Hematopoietic multipotent progenitor cell treated with erythropoietin and hydrocortisone succinate and interleukin-3 and kit ligand, for 15 days (in vitro differentiated cells): ENCODE data around the gene ZFPM1.

Experiments used
- DNase-seq: peaks from one replicate; pipeline ENCODE4 v3.0.0-alpha.2; 2015; ENCODE audit warnings: low spot score

Gene ZFPM1

DNA sequence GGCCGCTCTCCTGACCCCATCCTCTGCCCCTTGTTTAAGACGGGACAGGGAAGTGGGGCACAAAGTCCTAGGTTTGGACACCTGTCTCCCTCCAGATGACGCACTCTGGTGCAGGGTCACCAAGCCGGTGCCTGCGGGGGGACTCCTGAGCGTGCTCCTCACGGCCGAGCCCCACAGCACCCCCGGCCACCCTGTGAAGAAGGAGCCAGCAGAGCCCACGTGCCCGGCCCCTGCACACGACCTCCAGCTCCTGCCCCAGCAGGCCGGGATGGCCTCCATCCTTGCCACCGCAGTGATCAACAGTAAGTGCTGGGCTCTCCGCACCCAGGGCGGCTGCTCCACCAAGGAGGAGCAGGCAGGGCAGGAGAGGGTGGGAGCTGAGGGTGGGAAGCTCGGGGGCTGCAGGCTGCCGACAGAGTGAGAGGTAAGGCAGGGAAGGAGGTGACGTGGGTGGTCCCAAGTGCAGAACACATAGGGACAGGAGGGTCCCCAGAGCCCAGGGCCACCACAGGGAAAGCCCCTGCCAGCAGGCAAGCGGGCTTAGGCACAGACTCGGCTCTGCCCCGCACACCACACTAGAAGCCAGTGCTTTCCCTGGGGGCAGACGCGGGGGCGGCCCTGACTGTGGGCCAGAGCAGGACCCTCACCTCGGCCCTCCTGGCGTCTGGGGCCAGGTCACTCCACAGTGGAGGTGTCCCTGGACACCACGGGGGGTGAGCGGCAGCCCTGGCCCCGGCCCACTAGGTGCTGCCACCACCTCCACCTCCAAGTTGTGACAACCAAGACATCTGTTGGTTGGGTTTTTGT, 75.1 kb downstream of the ZFPM1 start:
- DNase-seq: no peak

DNA sequence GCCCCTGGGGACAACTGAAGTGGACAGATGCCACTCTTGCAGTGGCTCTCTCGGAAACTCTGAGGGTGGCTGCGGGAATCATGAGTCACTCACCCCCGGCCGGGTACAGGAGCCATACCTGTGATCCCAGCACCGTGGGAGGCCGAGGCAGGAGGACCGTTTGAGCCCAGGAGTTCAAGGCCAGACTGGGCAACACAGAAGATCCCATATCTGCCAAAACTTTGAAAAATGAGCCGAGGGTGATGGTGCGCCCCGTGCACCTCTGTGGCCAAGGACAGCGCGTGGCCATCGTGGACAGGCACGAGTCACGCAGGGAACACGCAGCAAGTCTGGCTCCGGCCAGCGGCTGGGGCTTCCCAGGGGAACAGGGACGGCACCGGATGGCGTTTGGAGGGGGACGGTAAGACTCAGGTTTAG, 75.8 kb downstream of the ZFPM1 start:
- no peak for DNase-seq

DNA sequence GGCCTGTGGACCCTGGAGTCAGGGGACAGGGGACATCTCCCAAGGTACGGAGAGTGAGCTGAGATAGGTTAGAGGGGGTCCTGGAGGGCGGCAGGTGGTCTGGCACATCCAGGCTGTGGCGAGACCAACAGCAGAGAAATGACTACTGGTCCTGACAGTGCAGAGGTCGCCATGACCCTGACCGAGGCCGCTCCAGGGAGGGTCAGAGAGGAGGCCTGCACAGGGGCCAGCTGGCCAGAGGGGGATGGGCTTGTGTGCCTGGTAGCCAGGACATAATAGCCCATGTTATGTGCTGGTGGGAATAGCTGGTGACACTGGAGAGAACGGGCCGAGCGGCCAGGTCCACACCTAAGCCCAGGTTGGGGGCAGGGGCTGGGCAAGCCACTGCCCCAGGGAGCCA, 76.5 kb downstream of the ZFPM1 start:
- DNase-seq: no peak

DNA sequence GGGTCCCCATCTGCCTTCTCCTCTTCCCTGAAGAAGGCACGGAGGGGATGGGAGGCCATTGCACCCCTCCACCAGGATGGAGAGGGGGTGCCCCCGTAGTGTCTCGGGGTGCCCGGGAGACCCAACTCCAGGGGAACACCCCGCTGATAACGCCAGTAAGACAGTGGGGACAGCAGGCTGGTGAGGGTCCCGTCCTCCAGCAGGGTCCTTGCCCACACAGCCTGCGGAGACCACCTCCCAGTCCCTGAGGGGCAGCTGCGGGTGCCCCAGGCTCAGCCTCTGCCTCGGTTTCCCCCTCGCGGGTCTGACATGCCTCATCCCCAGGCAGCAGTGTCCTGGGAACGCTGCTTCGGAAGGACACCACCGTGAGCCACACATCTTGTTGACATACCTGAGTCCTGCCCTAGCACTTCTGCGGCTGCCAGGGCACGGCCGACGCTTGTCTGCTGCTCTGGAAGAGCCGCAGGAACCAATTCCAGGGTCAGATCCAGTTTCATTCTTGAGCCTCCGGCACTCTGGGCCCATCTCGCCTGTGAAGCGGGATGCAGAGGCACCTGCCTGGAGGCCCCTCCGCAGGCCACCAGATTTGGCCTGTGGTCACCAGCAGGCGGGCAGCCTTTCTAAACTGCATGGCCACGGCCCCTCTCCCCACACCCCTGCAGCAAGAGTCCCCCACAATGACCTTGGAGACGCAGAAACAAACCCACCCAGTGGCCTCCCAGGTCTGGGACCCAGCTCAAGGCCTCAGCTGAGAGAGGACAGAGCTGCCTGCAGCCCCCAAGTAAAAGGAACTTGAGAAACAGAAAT, 77.2 kb downstream of the ZFPM1 start:
- no peak for DNase-seq

DNA sequence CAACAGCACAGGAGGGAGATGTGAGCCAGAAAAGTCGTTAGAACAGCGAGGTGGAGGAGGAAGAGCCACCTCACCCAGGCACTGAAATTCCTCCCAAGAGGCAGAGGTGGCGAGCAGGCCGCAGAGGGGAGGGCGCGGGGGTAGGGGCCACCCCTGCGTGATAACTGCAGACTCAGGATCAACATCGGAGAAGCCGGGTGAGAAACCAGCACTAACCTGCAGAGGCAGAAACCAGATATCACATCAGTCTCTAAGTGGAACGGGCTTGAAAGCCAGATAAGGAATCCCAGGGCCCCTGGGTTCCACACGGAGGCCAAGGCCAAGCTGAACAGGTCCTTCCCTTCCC, 77.8 kb downstream of the ZFPM1 start:
- DNase-seq: peak; percentile 28

DNA sequence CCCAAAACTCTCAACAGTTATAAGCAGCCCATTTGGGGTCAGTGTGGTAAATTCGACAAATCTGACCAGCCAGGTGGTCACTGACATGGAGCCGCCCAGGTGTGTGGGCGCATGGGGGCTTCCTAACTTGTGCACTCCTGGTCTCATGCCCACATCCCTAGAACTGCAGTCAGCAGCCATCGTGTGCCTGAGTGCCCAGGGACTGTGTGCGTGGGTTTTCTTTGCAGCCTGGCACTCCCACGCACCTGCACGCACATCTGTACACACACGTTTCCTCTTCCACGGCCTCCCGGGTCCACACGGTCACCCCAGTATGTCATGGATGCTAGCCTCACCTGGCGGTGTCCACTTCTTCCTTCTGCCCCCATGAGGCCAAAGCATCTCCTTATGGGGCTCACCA, 78.3 kb downstream of the ZFPM1 start:
- no peak for DNase-seq

DNA sequence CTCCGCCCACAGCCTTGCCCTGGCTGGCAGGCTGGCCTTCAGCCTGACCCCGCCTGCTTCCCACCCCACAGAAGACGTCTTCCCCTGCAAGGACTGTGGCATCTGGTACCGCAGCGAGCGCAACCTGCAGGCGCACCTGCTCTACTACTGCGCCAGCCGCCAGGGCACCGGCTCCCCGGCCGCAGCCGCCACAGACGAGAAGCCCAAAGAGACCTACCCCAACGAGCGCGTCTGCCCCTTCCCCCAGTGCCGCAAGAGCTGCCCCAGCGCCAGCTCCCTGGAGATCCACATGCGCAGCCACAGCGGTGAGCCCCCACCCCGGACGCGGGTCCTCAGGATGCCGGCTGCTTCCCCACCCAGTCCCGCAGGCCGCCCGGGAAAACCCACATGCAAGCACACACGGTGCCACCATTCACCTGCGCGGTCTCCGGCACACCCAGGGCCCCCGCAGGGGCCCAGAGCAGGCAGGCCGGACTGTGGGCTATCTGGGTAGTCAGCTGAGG, 78.9 kb downstream of the ZFPM1 start:
- no peak for DNase-seq

DNA sequence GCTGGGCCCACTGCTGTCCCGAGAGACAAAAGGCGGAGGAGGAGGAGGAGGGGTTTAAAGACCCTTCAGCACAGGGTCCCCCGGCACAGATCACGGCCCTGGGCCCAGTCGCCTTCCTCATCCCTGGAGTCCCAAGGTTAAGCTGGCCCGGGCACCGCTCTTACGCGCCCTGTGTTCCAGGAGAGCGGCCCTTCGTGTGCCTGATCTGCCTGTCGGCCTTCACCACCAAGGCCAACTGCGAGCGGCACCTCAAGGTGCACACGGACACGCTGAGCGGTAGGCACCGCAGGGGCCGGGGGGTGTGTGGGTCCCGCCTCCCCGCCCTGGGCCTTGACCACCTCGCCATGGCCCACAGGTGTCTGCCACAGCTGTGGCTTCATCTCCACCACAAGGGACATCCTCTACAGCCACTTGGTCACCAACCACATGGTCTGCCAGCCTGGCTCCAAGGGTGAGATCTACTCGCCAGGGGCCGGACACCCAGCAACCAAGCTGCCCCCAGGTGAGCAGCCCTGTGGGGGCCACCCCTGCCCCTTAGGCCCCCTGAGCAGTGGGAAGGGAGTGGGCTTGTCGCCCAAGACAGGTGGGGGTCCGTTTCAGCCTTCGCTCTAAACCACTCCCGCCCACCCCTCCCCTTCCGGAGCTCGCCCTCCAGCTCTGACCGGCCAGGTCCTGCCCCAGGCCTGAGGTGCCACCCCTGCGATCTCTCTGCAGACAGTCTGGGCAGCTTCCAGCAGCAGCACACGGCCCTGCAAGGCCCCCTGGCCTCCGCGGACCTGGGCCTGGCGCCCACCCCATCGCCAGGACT, 79.6 kb downstream of the ZFPM1 start:
- no peak for DNase-seq

DNA sequence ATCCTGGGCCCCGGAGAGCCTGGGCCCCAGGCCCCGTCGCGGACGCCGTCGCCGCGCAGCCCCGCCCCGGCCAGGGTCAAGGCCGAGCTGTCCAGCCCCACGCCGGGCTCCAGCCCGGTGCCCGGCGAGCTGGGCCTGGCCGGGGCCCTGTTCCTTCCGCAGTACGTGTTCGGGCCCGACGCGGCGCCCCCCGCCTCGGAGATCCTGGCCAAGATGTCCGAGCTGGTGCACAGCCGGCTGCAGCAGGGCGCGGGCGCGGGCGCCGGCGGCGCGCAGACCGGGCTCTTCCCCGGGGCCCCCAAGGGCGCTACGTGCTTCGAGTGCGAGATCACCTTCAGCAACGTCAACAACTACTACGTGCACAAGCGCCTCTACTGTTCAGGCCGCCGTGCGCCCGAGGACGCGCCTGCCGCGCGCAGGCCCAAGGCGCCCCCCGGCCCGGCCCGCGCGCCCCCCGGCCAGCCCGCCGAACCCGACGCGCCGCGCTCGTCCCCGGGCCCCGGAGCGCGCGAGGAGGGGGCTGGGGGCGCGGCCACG, 80.4 kb downstream of the ZFPM1 start:
- DNase-seq: no peak

DNA sequence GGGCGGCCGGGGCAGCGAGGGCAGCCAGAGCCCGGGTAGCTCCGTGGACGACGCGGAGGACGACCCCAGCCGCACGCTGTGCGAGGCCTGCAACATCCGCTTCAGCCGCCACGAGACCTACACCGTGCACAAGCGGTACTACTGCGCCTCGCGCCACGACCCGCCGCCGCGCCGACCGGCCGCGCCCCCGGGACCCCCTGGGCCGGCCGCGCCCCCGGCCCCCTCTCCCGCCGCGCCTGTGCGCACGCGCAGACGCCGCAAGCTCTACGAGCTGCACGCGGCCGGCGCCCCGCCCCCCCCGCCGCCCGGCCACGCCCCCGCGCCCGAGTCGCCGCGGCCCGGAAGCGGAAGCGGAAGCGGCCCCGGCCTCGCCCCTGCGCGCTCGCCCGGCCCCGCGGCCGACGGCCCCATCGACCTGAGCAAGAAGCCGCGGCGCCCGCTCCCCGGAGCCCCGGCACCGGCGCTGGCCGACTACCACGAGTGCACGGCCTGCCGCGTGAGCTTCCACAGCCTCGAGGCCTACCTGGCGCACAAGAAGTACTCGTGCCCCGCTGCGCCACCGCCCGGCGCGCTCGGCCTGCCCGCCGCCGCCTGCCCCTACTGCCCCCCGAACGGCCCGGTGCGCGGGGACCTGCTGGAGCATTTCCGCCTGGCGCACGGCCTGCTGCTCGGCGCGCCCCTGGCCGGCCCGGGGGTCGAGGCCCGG, 81.0 kb downstream of the ZFPM1 start:
- DNase-seq: peak; percentile 61

DNA sequence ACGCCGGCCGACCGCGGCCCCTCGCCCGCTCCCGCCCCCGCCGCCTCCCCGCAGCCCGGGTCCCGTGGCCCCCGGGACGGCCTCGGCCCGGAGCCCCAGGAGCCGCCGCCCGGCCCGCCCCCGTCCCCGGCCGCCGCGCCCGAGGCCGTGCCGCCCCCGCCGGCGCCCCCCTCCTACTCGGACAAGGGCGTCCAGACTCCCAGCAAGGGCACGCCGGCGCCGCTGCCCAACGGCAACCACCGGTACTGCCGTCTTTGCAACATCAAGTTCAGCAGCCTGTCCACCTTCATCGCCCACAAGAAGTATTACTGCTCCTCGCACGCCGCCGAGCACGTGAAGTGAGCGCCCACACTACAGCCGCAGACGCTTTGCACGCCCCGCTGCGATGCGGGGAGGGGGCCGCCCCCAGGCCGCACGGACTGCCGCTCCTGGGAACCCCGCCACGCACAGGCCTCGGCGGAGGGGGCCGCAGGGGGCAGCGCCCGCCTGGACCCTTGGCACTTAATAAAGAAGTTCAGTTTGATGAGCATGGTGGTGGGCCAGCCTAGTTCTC, 81.6 kb downstream of the ZFPM1 start:
- no peak for DNase-seq

DNA sequence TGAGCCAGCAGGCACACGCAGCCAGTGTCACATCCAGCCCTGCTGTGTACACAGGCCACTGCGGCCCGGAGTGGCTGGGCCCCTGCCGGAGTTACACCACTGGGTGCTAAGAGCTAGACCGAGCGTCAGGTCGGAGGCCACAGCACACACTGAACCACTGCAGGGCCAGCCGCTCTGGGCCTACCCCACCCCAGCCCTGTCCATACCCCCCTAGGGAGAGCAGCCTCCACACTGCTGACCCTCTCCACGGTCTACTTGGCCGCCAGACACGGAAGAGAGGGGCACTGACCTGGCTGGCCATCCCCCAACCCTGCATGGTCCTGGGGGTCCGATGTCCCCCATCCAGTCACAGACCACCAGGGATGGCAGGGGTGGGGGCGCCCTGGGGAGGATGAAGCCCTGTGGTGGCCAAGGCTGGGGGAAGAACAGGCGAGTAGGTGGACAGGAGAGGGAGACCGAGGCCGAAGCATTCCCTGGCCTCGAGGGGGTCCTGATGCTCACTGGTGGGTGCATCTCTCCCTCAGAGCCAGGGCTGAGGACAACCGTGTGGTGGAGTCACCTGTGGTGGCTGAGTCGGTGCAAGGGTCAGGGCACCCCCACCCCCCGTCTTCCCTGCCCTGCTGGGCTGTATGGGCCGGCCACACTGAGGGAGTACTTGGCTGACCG, 82.2 kb downstream of the ZFPM1 start:
- no peak for DNase-seq

DNA sequence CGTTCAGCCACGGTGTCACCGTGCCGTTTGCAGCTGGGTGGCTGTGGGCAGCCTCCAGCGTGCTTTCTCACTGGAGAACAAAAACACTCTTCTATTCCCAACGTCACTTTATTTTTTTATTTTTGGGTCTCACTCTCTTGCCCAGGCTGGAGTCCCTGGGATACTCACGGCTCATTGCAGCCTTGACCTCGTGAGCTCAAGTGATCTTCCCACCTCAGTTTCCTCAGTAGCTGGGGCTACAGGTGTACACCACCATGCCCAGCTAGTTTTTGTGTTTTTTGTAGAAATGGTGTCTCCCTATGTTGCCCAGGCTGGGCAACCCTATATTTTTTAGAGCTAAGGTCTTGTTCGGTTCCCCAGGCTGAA, 82.8 kb downstream of the ZFPM1 start:
- DNase-seq: no peak

DNA sequence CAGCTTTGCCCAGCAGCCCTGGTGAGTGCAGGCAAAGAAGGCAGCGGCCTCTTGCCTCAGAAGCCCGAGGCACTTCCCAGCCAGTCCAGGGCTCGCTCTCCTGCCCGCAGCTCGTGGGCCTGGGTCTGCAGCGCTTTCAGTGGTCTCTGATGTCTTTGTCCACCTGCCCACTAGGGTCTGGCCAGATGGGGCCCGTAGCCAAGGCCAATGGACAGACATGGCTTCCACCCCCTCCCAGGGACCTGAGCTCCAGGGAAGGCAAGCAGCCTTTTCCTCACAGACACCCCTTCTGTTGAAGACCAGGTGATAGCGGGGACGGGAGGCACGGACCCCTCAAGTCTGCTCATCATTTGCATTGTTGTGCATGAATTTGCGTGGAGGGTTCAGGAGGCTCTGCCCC, 83.4 kb downstream of the ZFPM1 start:
- DNase-seq: no peak

DNA sequence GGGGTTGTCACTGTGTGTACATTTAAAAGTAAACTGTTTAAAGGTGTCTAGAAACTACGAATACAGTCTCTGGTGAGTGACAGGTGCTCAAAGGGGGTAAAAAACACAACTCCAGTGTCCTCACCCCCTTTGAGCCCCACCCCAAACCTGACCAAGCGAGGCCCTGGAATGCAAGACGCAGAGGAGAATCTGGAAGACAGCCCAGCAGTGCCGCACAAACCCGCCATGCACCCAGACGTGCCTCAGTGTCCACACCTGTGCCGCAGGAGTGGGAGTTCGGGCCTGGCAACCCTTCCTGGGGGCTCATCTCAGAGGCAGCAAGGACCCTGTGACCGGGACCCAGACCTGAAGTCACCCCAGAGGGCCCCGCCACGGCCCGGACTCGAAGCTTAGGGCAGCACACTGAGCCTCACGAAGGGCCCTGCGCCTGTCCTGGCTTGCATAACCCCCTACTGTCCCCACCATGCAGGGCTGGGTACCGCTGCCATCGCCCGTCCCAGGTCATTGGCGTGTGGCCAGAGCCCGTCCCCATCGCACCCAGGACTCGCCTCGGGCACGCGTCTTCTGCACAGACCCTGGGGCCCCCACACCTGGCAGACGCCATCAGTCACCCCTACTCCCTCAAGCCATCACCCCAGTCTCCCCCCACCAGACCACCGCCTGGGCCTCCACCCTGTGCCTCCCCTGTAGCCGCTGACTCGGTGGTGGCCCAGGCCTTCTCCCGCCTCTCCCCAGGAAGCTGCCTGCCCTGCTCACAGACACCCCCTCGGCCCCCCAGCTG, 84.1 kb downstream of the ZFPM1 start:
- no peak for DNase-seq

DNA sequence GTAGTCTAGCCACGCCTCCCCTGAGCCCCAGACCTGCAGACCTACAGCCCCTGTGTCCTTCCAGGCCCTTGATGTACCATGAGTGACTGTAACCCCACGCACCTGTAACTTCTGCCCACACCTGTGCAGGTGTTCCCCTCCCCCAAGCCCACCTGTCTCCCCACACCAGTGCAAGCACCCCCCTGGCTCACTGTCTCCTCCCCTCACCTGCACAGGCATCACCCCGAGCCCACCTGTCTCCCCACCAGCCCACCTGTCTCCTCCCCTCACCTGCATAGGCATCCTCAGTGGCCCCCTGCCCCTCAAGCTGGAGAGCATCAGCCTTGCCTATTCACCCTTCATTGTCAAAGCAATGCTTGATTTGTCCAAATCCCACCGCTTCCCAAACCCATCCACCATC, 84.8 kb downstream of the ZFPM1 start:
- DNase-seq: no peak

DNA sequence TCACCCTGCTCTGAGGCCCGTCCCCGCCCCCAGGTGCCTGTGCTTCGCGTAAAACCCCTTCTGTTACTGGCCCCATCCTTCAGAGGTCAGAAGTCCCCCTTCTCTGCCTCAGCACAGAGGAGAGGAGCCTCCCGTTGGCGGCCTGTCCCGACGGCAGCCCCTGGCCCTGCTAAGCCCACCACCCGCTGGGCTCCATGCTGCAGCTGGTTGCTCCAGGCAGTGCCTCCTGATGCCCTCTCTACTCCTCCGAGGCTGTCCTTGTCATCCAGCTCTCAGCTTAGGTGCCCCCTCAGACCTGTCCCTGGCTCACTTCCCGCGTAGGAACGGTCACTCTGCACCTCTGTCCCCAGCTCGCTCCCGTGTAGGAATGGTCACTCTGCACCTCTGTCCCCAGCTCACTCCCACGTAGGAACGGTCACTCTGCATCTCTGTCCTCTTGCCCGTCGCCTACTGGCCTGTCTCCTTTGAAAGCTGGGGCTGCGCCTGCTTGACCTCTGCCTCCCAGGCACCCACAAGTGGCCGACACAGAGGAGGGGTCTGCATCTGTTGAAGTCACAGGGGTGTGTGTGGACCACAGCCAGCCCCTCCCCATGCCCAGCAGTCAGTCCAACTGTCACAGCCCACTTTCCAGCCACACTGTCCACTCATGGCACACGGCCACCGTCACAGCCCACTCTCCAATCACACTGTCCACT, 85.4 kb downstream of the ZFPM1 start:
- DNase-seq: no peak

DNA sequence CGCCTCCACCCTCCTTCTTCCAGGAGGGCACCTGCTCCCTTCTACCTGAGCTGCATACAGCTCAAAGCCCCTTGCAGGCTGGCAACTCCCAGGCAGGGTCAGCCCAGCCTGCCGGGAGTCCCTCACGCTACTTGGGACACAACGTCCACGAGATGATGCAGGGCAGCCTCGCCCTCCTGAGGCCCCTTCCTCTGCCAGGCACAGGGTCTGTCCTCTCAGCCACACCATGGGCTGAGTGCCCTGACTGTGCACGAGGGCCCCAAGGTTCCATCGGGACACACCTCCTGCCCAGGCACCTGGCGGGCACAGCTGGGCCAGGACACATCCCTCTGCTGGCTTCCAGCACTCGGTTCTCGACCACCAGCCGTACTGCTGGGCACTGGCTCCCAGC, 86.2 kb downstream of the ZFPM1 start:
- DNase-seq: no peak

DNA sequence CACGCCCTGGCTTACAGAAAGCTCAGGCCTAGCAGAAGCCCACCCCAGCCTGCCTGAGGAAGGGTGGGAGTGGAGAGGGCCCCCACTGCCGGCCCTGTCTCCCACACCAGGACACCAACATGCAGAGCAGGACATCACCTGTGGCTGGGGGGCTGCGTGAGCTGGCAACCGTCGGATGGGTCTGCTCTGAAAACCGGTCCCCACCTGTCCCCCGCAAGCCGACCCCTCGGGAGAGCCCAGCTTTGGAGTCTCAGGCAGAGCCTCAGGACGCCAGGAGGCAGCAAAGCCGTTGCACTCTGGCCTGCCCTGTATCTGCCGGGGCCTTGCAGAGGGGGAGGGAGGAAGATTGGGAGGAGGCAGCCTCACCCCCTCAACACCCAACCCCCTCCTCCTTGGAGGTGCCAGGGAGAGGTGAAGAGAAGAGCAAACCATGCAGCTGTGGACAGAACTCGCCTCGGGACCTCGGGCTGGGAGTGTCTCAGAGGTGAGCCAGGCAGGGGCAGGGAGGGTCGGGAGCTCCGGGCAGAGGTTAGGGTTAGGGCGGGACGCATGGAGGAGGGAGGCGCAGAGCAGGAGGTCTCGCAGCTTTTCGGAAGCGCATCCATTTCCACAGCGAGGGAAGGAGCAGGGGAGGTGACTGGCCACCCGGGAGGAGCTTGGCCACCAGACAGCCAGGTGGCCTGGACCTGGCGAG, 86.7 kb downstream of the ZFPM1 start:
- no peak for DNase-seq
